Measurements from ENCODE around the gene LRP1B. TPM values are rescaled to one million over a fixed set of nuclear protein-coding genes. Genes with fewer than 3 reads are reported as not detected.

LRP1B gene
- total and polyA plus RNA-seq, 2 donors (not counting 1 experiment from before 2014, with no cell fraction given) = not detected

DNA sequence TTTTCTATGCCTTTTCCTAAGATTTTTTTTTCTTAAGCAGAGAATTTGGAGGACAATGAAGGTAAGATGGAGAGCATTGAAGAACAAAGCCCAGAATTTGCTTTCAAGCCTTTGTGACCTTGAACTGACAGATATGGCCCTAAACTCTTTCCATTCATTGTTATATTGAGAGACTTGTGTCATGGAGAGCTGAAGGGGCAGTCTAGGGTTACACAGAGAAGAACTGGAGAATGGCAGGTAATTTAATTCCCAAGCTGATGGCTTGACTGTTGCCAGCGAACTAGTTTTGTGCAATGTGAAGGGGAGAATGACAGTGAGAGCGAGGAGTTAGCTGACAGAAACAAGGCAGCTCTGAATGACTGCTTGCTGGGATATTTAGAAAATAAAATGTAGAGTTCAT, 1344.2 kb downstream of the LRP1B start:
- ChIA-PET CTCF (no interaction called here), POLR2A (no interaction called here)
- ATAC-seq (ENCODE audit: low read depth) (no peak), DNase-seq (no peak)
- no peak overlapping the region for H3K4me3 ChIP-seq (ENCODE audit: control extremely low read depth in 1 of 5, extremely low read depth in 1 of 5, insufficient read depth in 1 of 5, low read depth in 2 of 5, low read length in 4 of 5)
- H3K79me2 ChIP-seq (ENCODE audit: control insufficient read depth, insufficient read depth, low read length) = no peaks in the 10 kb centered on the region
- H4K20me1 ChIP-seq (ENCODE audit: control insufficient read depth, insufficient read depth, low read length, poor library complexity, severe bottlenecking) = no peaks in the 10 kb centered on the region
- no peak overlapping the region for H3K9ac ChIP-seq (ENCODE audit: low read length)
- no peak overlapping the region for H3K4me2 ChIP-seq (replicated peaks; ENCODE audit: low read depth, low read length, poor library complexity, severe bottlenecking)
- Mint-ChIP-seq H3K27ac (no peak overlapping the region), H3K4me1 (no peaks in the 10 kb centered on the region), H3K9me3 (ENCODE audit: insufficient read depth) (no peaks in the 10 kb centered on the region), H3K27me3 (no peaks in the 10 kb centered on the region), H3K4me3 (no peak overlapping the region)
- no peak overlapping the region for H2AFZ ChIP-seq (ENCODE audit: insufficient read depth, low read depth, low read length, poor library complexity, severe bottlenecking)
- no peak for TF ChIP-seq EZH2 (IDR thresholded peaks at IDR 0.05; ENCODE audit: borderline replicate concordance, insufficient read depth, low read depth, low read length, poor library complexity, severe bottlenecking)
- TF ChIP-seq, protein P1, sequence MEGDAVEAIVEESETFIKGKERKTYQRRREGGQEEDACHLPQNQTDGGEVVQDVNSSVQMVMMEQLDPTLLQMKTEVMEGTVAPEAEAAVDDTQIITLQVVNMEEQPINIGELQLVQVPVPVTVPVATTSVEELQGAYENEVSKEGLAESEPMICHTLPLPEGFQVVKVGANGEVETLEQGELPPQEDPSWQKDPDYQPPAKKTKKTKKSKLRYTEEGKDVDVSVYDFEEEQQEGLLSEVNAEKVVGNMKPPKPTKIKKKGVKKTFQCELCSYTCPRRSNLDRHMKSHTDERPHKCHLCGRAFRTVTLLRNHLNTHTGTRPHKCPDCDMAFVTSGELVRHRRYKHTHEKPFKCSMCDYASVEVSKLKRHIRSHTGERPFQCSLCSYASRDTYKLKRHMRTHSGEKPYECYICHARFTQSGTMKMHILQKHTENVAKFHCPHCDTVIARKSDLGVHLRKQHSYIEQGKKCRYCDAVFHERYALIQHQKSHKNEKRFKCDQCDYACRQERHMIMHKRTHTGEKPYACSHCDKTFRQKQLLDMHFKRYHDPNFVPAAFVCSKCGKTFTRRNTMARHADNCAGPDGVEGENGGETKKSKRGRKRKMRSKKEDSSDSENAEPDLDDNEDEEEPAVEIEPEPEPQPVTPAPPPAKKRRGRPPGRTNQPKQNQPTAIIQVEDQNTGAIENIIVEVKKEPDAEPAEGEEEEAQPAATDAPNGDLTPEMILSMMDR (IDR thresholded peaks at IDR 0.05) = no peak
- H3K9me3 ChIP-seq (ENCODE audit: control extremely low read depth in 1 of 3, control insufficient read depth in 2 of 3, insufficient read depth in 1 of 3, low read length in 2 of 3) = no peaks in the 10 kb centered on the region
- intact Hi-C loops (cut with micrococcal nuclease) = no loop called here
- no peaks in the 10 kb centered on the region for H3K27me3 ChIP-seq (replicated peaks in 1 of 4; ENCODE audit: control extremely low read depth in 1 of 4, control insufficient read depth in 3 of 4, insufficient read depth in 4 of 4, low read length in 3 of 4)
- WGBS (ENCODE audit: insufficient coverage) = 100% methylated on average over 1 of the region's 2 CpGs
- no peaks in the 10 kb centered on the region for H3K36me3 ChIP-seq (replicated peaks in 1 of 2; ENCODE audit: control extremely low read depth in 1 of 2, control insufficient read depth in 1 of 2, extremely low read depth in 1 of 2, insufficient read depth in 2 of 2, low read length in 1 of 2)
- H3K27ac ChIP-seq (ENCODE audit: low read length in 2 of 2) = no peak overlapping the region
- H3K4me1 ChIP-seq (ENCODE audit: control insufficient read depth in 2 of 2, insufficient read depth in 2 of 2, low read length in 2 of 2) = no peaks in the 10 kb centered on the region

DNA sequence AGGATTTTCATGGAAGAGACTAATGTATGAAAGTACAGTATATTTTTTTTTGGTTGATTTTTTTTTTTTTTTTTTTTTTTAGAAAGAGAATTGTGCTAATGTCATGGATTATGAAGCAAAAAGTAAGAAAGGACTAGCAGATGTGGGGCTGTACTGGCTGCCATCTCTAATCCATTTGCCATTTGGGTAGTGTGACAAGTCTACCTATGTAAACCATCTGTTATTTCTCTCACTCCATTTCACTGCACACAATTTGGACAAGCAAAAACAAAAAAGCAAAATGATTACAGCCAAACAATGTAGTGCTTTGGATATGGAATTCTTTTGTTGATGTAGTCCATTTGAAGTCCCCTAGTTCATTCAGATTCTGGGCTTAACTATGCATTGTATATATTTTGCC, 1355.4 kb downstream of the LRP1B start:
- no peak for TF ChIP-seq EZH2 (IDR thresholded peaks at IDR 0.05; ENCODE audit: borderline replicate concordance, insufficient read depth, low read depth, low read length, poor library complexity, severe bottlenecking)
- TF ChIP-seq, protein P1 (IDR thresholded peaks at IDR 0.05) = no peak
- Histone ChIP-seq H3K4me1 (ENCODE audit: control insufficient read depth in 2 of 2, insufficient read depth in 2 of 2, low read length in 2 of 2) (no peaks in the 10 kb centered on the region), H2AFZ (ENCODE audit: insufficient read depth, low read depth, low read length, poor library complexity, severe bottlenecking) (no peak overlapping the region), H3K27ac (ENCODE audit: low read length in 2 of 2) (no peak overlapping the region), H4K20me1 (ENCODE audit: control insufficient read depth, insufficient read depth, low read length, poor library complexity, severe bottlenecking) (no peaks in the 10 kb centered on the region), H3K79me2 (ENCODE audit: control insufficient read depth, insufficient read depth, low read length) (no peaks in the 10 kb centered on the region), H3K9ac (ENCODE audit: low read length) (no peak overlapping the region), H3K4me3 (ENCODE audit: control extremely low read depth in 1 of 5, extremely low read depth in 1 of 5, insufficient read depth in 1 of 5, low read depth in 2 of 5, low read length in 4 of 5) (no peak overlapping the region), H3K9me3 (ENCODE audit: control extremely low read depth in 1 of 3, control insufficient read depth in 2 of 3, insufficient read depth in 1 of 3, low read length in 2 of 3) (no peaks in the 10 kb centered on the region), H3K27me3 (replicated peaks in 1 of 4; ENCODE audit: control extremely low read depth in 1 of 4, control insufficient read depth in 3 of 4, insufficient read depth in 4 of 4, low read length in 3 of 4) (no peaks in the 10 kb centered on the region), H3K4me2 (replicated peaks; ENCODE audit: low read depth, low read length, poor library complexity, severe bottlenecking) (no peak overlapping the region), H3K36me3 (replicated peaks in 1 of 2; ENCODE audit: control extremely low read depth in 1 of 2, control insufficient read depth in 1 of 2, extremely low read depth in 1 of 2, insufficient read depth in 2 of 2, low read length in 1 of 2) (no peaks in the 10 kb centered on the region)
- ATAC-seq (ENCODE audit: low read depth) (no peak), DNase-seq (no peak)
- POLR2A ChIA-PET = no interaction called here
- H3K27ac Mint-ChIP-seq = no peak overlapping the region
- CTCF ChIA-PET = no interaction called here
- no peaks in the 10 kb centered on the region for H3K27me3 Mint-ChIP-seq
- intact Hi-C loops (cut with micrococcal nuclease) = no loop called here
- H3K4me1 Mint-ChIP-seq = no peaks in the 10 kb centered on the region
- H3K4me3 Mint-ChIP-seq = no peak overlapping the region
- no peaks in the 10 kb centered on the region for H3K9me3 Mint-ChIP-seq (ENCODE audit: insufficient read depth)
